Stomach (tissue), 9 donors: ENCODE results near the gene CFAP46. TPM values are rescaled to one million over a fixed set of nuclear protein-coding genes. Genes with fewer than 3 reads are reported as not detected.

ENCODE experiments used
- DNase-seq, 2 donors: peaks; one replicate each; pipeline versions ENCODE4 v3.0.0 to v3.0.0-alpha.2; 2013 to 2019
- H3K27ac ChIP-seq, 5 donors: fragments of 200-600 bp in 4 of 5; sonication (generic) in 4 of 5; one replicate each; pipeline ENCODE4 v1.5.1; 2013 to 2019; ENCODE audit warnings: mild to moderate bottlenecking in 1 of 5, moderate library complexity in 1 of 5
- H3K27me3 ChIP-seq, 3 donors: fragments of 200-600 bp; sonication (generic); one replicate each; pipeline ENCODE4 v1.5.1; 2017 to 2019; ENCODE audit warnings: mixed run types in 1 of 3
- H3K36me3 ChIP-seq, 4 donors: fragments of 200-600 bp; sonication (generic); 1 replicate in 3 of 4; 2 replicates in 1 of 4; pipeline ENCODE4 v1.5.1; 2016 to 2019
- H3K4me1 ChIP-seq, 4 donors: fragments of 200-600 bp; sonication (generic); one replicate each; pipeline ENCODE4 v1.5.1; 2016 to 2019
- H3K4me3 ChIP-seq, 4 donors: fragments of 200-600 bp; sonication (generic) in 3 of 4; one replicate each; pipeline ENCODE4 v1.5.1; 2016 to 2019; ENCODE audit warnings: mild to moderate bottlenecking in 1 of 4
- H3K9me3 ChIP-seq, 4 donors: fragments of 200-600 bp; sonication (generic); one replicate each; pipeline ENCODE4 v1.5.1; 2016 to 2019
- CTCF ChIP-seq, 7 experiments: fragments of 450-650 bp in 4 of 7; fragments of 200-600 bp in 3 of 7; sonication (generic) in 3 of 7; IDR thresholded peaks; one replicate each; pipeline ENCODE4 v1.5.1; 2016 to 2019; ENCODE audit warnings: antibody characterized with exemption in 7 of 7, control low read depth in 2 of 7, mild to moderate bottlenecking in 1 of 7
- EP300 ChIP-seq: sonication (generic); formaldehyde crosslinking; IDR thresholded peaks from one replicate; pipeline ENCODE4 v1.6.1; 2017; ENCODE audit warnings: antibody characterized with exemption
- POLR2A ChIP-seq, 4 donors: fragments of 450-650 bp; IDR thresholded peaks; one replicate each; pipeline ENCODE4 v1.6.1; 2016; ENCODE audit warnings: antibody characterized with exemption in 4 of 4, control low read depth in 2 of 4, mild to moderate bottlenecking in 1 of 4, moderate library complexity in 1 of 4
- POLR2AphosphoS5 ChIP-seq, 3 donors: sonication (generic); formaldehyde crosslinking; IDR thresholded peaks; one replicate each; pipeline ENCODE4 v1.6.1; 2016; ENCODE audit warnings: antibody characterized with exemption in 3 of 3
- WGBS, 5 donors: extraction: QIAGEN DNeasy Blood & Tissue Kit in 3 of 5; methylation state at CpG; one replicate each; pipeline versions ENCODE4 v1.1.5 to v1.1.7; 2013 to 2018; 5-methylcytosine and 5-hydroxymethylcytosine counted together
- intact Hi-C: fragments of 100-400 bp; cut with DNase I; formaldehyde crosslinking; loops from one replicate; pipeline ENCODE4 v1.15.1; 2023; ENCODE audit warnings: low total_unique reads
- polyA plus RNA-seq, 3 donors: library from polyadenylated mRNA; stranded (reverse); fragments of 200-250 nt; gene quantifications; one replicate each; pipeline ENCODE4 v1.2.3, GENCODE V29; 2013
- total RNA-seq, 5 donors: library from RNA; depleted of rRNA; stranded (reverse); fragments of >200 nt; gene quantifications; one replicate each; pipeline versions ENCODE4 v1.1.0 to v1.2.3, GENCODE V29; 2014 to 2016
- donor health status: healthy with polysubstance abuse.
- donor health status: Bipolar disorder and iron deficiency.
- donor health status: healthy.

The CFAP46 gene
- total and polyA plus RNA-seq, 8 donors, result under 0.01 to 5.8 (median 1.8) TPM; not detected in 1

DNA sequence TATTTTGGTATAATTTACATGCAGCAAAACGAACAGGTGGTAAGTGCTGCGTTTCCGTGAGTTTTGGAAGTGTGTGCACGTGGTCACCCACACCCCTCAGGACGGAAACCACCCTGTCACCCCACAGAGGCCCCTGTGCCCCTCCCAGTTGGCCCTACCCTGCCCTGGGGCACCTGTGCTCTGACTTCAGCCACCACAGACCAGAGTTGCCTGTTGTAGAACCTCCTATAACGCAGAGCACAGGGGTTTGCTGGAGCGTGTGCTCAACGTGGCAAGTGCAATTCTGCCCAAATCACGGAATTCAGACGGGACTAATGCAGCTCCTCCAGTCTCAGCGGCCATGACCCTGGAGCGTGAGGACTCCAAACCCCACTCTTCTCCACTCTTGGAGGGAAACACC, 9.6 kb upstream of the CFAP46 start:
- DNase-seq, result no peak
- Histone ChIP-seq H3K36me3 (no peaks in the 10 kb centered on the region), H3K4me1 (no peaks in the 10 kb centered on the region), H3K9me3 (no peaks in the 10 kb centered on the region), H3K27me3 (peaks cover 0 to 48% (median 14%) of the 10 kb centered on the region in 3 donors), H3K27ac (no peak overlapping the region), H3K4me3 (no peak overlapping the region)
- 57 to 66% (median 65%) methylated on average over 11 to 12 of the region's 12 CpGs for WGBS, 5 donors
- intact Hi-C loops, result no loop called here
- TF ChIP-seq EP300 (no peak), POLR2AphosphoS5 (IDR thresholded peaks at IDR 0.05) (no peak), POLR2A (IDR thresholded peaks at IDR 0.05) (no peak), CTCF (IDR thresholded peaks at IDR 0.05) (no peak)

GRCh38 chr10:132948351-132948750, 6.0 kb upstream of the CFAP46 start:
- Histone ChIP-seq H3K36me3 (no peaks in the 10 kb centered on the region), H3K9me3 (no peaks in the 10 kb centered on the region), H3K4me3 (no peak overlapping the region), H3K27me3 (peaks cover 0 to 78% (median 25%) of the 10 kb centered on the region in 3 donors), H3K27ac (no peak overlapping the region), H3K4me1 (no peaks in the 10 kb centered on the region)
- TF ChIP-seq EP300 (no peak), POLR2AphosphoS5 (IDR thresholded peaks at IDR 0.05) (no peak), POLR2A (IDR thresholded peaks at IDR 0.05) (no peak), CTCF (IDR thresholded peaks at IDR 0.05) (no peak)
- intact Hi-C loops, result no loop called here
- DNase-seq, result no peak
- 80 to 87% (median 85%) methylated on average over 9 to 10 of the region's 10 CpGs for WGBS, 5 donors

GRCh38 chr10:132947843-132948242, 5.5 kb upstream of the CFAP46 start:
- H3K27me3 ChIP-seq, result peaks cover 3 to 78% (median 30%) of the 10 kb centered on the region in 3 donors
- H3K4me1 ChIP-seq, result peaks cover 3 to 4% (median 3%) of the 10 kb centered on the region in 4 donors
- no peak overlapping the region for H3K27ac ChIP-seq
- intact Hi-C loops, result no loop called here
- TF ChIP-seq CTCF (IDR thresholded peaks at IDR 0.05) (no peak), POLR2A (IDR thresholded peaks at IDR 0.05) (no peak), EP300 (no peak), POLR2AphosphoS5 (IDR thresholded peaks at IDR 0.05) (no peak)
- no peak for DNase-seq
- no peaks in the 10 kb centered on the region for H3K36me3 ChIP-seq
- H3K9me3 ChIP-seq, result no peaks in the 10 kb centered on the region
- 64 to 86% (median 84%) methylated on average over 6 of the region's 6 CpGs for WGBS, 5 donors
- H3K4me3 ChIP-seq, result no peak overlapping the region

- 46 to 50% (median 48%) methylated on average over 5 of the region's 5 CpGs for WGBS, 5 donors
- H3K27ac ChIP-seq, result no peak overlapping the region
Observed at GRCh38 chr10:132946806-132947546, 4.6 kb upstream of the CFAP46 start.

More at GRCh38 chr10:132946806-132947546, 4.6 kb upstream of the CFAP46 start:
- TF ChIP-seq POLR2AphosphoS5 (IDR thresholded peaks at IDR 0.05), result no peak
- no peak for TF ChIP-seq CTCF (IDR thresholded peaks at IDR 0.05)
- TF ChIP-seq POLR2A (IDR thresholded peaks at IDR 0.05), result no peak
- no peak for TF ChIP-seq EP300
- H3K27me3 ChIP-seq, result peaks cover 3 to 78% (median 34%) of the 10 kb centered on the region in 3 donors
- DNase-seq, result no peak
- H3K36me3 ChIP-seq, result no peaks in the 10 kb centered on the region
- H3K4me1 ChIP-seq, result peaks cover 6 to 13% (median 12%) of the 10 kb centered on the region in 4 donors
- intact Hi-C loops, result no loop called here
- H3K9me3 ChIP-seq, result no peaks in the 10 kb centered on the region
- H3K4me3 ChIP-seq, result no peak overlapping the region
